H9 (cell line): ENCODE data around the gene SWSAP1. TPM values are rescaled to one million over a fixed set of nuclear protein-coding genes. Genes with fewer than 3 reads are reported as not detected.
A peak's percentile ranks its signal among the peaks of the same experiment; 100 is the strongest.

ENCODE experiments used
- DNase-seq: peaks from one replicate; pipeline ENCODE4 v3.0.0-alpha.2; 2017
- H2AFZ ChIP-seq: one replicate; pipeline ENCODE4 v1.6.1; 2013; ENCODE audit warnings: mild to moderate bottlenecking, low read length, control low read depth, moderate library complexity
- H2AK5ac ChIP-seq: 2 replicates; pipeline ENCODE4 v1.6.1; 2013; ENCODE audit warnings: low read length, control low read depth, mixed read lengths; ENCODE audit not compliant: insufficient read length
- H2BK120ac ChIP-seq: one replicate; pipeline ENCODE4 v1.6.1; 2013; ENCODE audit warnings: low read depth, mild to moderate bottlenecking, low read length, control low read depth, inconsistent platforms; ENCODE audit not compliant: poor library complexity, severe bottlenecking
- H2BK12ac ChIP-seq: 2 replicates; pipeline ENCODE4 v1.6.1; 2013; ENCODE audit warnings: low read length, control low read depth, mixed read lengths, low read depth; ENCODE audit not compliant: insufficient read length
- H2BK15ac ChIP-seq: 2 replicates; pipeline ENCODE4 v1.6.1; 2013; ENCODE audit warnings: low read depth, low read length, control low read depth
- H2BK20ac ChIP-seq: one replicate; pipeline ENCODE4 v1.6.1; 2013; ENCODE audit warnings: low read depth, mild to moderate bottlenecking, low read length, control low read depth, inconsistent platforms; ENCODE audit not compliant: poor library complexity, severe bottlenecking
- H2BK5ac ChIP-seq: 2 replicates; pipeline ENCODE4 v1.6.1; 2013; ENCODE audit warnings: low read length, control low read depth, mixed read lengths; ENCODE audit not compliant: insufficient read length
- H3K14ac ChIP-seq: 2 replicates; pipeline ENCODE4 v1.6.1; 2013; ENCODE audit warnings: low read length, control low read depth; ENCODE audit not compliant: insufficient read depth
- H3K18ac ChIP-seq: 2 replicates; pipeline ENCODE4 v1.6.1; 2013; ENCODE audit warnings: low read depth, mild to moderate bottlenecking, mixed read lengths, low read length, control low read depth; ENCODE audit not compliant: insufficient read length
- H3K23ac ChIP-seq: 2 replicates; pipeline ENCODE4 v1.6.1; 2013; ENCODE audit warnings: low read length, control low read depth, mixed read lengths, low read depth; ENCODE audit not compliant: insufficient read length
- H3K23me2 ChIP-seq: 2 replicates; pipeline ENCODE4 v1.6.1; 2013; ENCODE audit warnings: low read depth, mild to moderate bottlenecking, mixed read lengths, low read length, control low read depth; ENCODE audit not compliant: insufficient read length, poor library complexity, severe bottlenecking
- H3K27ac ChIP-seq: 2 replicates; pipeline ENCODE4 v1.5.1; 2013; ENCODE audit warnings: low read length, control low read depth, mixed read lengths, low read depth; ENCODE audit not compliant: insufficient read length
- H3K27me3 ChIP-seq: 2 replicates; pipeline ENCODE4 v1.6.1; 2013; ENCODE audit warnings: low read length, control low read depth, inconsistent platforms; ENCODE audit not compliant: insufficient read depth
- H3K4ac ChIP-seq: 2 replicates; pipeline ENCODE4 v1.6.1; 2013; ENCODE audit warnings: low read depth, mild to moderate bottlenecking, control low read depth, inconsistent platforms, low read length, moderate library complexity
- H3K4me1 ChIP-seq: 2 replicates; pipeline ENCODE4 v1.6.1; 2013; ENCODE audit warnings: low read length, control low read depth, inconsistent platforms; ENCODE audit not compliant: insufficient read depth
- H3K4me2 ChIP-seq: 2 replicates; pipeline ENCODE4 v1.6.1; 2013; ENCODE audit warnings: low read length, control low read depth, mixed read lengths; ENCODE audit not compliant: insufficient read length, insufficient read depth
- H3K56ac ChIP-seq: 2 replicates; pipeline ENCODE4 v1.6.1; 2013; ENCODE audit warnings: low read depth, mild to moderate bottlenecking, mixed read lengths, low read length, control low read depth; ENCODE audit not compliant: insufficient read length
- H3K79me1 ChIP-seq: 2 replicates; pipeline ENCODE4 v1.6.1; 2013; ENCODE audit warnings: low read depth, mild to moderate bottlenecking, moderate library complexity, low read length, control low read depth, inconsistent platforms; ENCODE audit not compliant: insufficient read depth, poor library complexity, severe bottlenecking
- H3K79me2 ChIP-seq: 2 replicates; pipeline ENCODE4 v1.6.1; 2013; ENCODE audit warnings: low read length, control low read depth, inconsistent platforms; ENCODE audit not compliant: insufficient read depth
- H3K9ac ChIP-seq: 2 replicates; pipeline ENCODE4 v1.6.1; 2013; ENCODE audit warnings: low read length, control low read depth, mixed read lengths; ENCODE audit not compliant: insufficient read length; ENCODE audit errors: extremely low read depth
- H3K9me3 ChIP-seq: one replicate; pipeline ENCODE4 v1.6.1; 2013; ENCODE audit warnings: low read depth, low read length, inconsistent platforms; ENCODE audit not compliant: control insufficient read depth
- H3T11ph ChIP-seq: one replicate; pipeline ENCODE4 v1.6.1; 2013; ENCODE audit warnings: mild to moderate bottlenecking, low read length, control low read depth, inconsistent platforms
- H4K20me1 ChIP-seq: one replicate; pipeline ENCODE4 v1.6.1; 2013; ENCODE audit not compliant: control insufficient read depth, insufficient read length, insufficient read depth
- H4K5ac ChIP-seq: 2 replicates; pipeline ENCODE4 v1.6.1; 2013; ENCODE audit warnings: low read depth, mild to moderate bottlenecking, mixed read lengths, low read length, control low read depth; ENCODE audit not compliant: insufficient read length
- H4K8ac ChIP-seq: replicated peaks from 2 replicates; pipeline ENCODE4 v1.6.1; 2013; ENCODE audit warnings: low read length, control low read depth, mixed read lengths, low read depth; ENCODE audit not compliant: insufficient read length
- H4K91ac ChIP-seq: 2 replicates; pipeline ENCODE4 v1.6.1; 2013; ENCODE audit warnings: low read depth, mild to moderate bottlenecking, moderate library complexity, mixed read lengths, low read length, control low read depth; ENCODE audit not compliant: insufficient read length
- H3K27ac Mint-ChIP-seq, 3 experiments: 2 replicates in 2 of 3; 3 replicates in 1 of 3; pipeline ENCODE4 v1.8.0; 2020 to 2021; ENCODE audit warnings: mixed read lengths in 3 of 3, mild to moderate bottlenecking in 1 of 3, moderate library complexity in 1 of 3
- H3K27me3 Mint-ChIP-seq: 2 replicates; pipeline ENCODE4 v1.8.0; 2021; ENCODE audit warnings: low read depth, mild to moderate bottlenecking, moderate library complexity, mixed read lengths
- H3K36me3 Mint-ChIP-seq, 3 experiments: 2 replicates in 2 of 3; 3 replicates in 1 of 3; pipeline ENCODE4 v1.8.0; 2020 to 2021; ENCODE audit warnings: low read depth in 3 of 3, mixed read lengths in 3 of 3; ENCODE audit not compliant: insufficient read depth in 1 of 3
- H3K4me1 Mint-ChIP-seq, 2 experiments: 2 replicates each; pipeline ENCODE4 v1.8.0; 2020; ENCODE audit warnings: mixed read lengths in 2 of 2
- H3K4me3 Mint-ChIP-seq, 2 experiments: 2 replicates in 1 of 2; 3 replicates in 1 of 2; pipeline ENCODE4 v1.8.0; 2020 to 2021; ENCODE audit warnings: mild to moderate bottlenecking in 2 of 2, mixed read lengths in 2 of 2, moderate library complexity in 1 of 2
- H3K9me3 Mint-ChIP-seq, 2 experiments: 2 replicates in 1 of 2; 3 replicates in 1 of 2; pipeline ENCODE4 v1.8.0; 2020; ENCODE audit warnings: mild to moderate bottlenecking in 2 of 2, mixed read lengths in 2 of 2, moderate library complexity in 1 of 2
- CTCF ChIP-seq: fragments of 200-600 bp; sonication (generic); conservative IDR thresholded peaks from 3 replicates; pipeline ENCODE4 v1.8.0; 2021; ENCODE audit warnings: antibody characterized with exemption, mild to moderate bottlenecking
- WGBS: extraction: QIAGEN DNeasy Blood & Tissue Kit; methylation state at CpG from one replicate; pipeline ENCODE4 v1.1.7; 2013; ENCODE audit warnings: missing lambda C conversion rate, low lambda C conversion rate, mixed read lengths; ENCODE audit not compliant: insufficient read length; ENCODE audit errors: extremely low coverage; 5-methylcytosine and 5-hydroxymethylcytosine counted together
- total RNA-seq: library from RNA; stranded (reverse); gene quantifications from 2 replicates; pipeline ENCODE4 v1.2.1, GENCODE V29; 2021

The SWSAP1 gene
- total RNA-seq, 1 experiment from 2014 or later: 3.8 TPM

DNA sequence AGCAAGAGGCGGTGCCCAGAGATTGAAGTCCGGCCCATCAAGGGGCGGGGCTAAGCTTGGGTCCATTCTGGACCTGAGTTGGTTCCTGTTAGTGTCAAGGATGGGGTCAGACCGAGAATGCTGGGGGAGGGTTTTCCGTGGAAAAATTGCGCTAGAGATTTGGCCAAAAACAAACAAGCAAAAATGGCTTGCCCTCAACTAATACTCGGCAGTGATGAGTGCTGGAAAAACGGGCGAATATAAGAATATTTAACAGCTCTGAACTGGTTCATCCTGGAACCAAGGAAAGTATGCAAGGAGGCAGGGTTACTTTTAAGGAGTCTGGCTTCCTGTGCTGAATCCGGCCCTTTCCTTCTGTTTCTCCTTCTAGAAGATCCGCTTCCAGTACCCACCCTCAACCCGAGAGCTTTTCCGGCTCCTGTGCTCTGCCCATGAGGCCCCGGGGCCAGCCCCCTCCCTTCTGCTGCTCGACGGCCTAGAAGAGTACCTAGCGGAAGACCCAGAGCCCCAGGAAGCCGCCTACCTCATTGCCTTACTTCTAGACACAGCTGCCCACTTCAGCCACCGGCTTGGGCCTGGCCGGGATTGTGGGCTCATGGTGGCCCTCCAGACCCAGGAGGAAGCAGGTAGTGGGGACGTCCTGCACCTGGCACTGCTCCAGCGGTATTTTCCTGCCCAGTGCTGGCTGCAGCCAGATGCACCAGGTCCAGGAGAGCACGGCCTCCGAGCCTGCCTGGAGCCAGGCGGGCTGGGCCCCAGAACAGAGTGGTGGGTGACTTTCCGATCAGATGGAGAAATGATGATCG lies 880 bp downstream of the SWSAP1 start:
- no peak for TF ChIP-seq CTCF
- no peak overlapping the region for H4K5ac ChIP-seq
- Mint-ChIP-seq H3K4me1 (peaks cover 11 to 25% of the 10 kb centered on the region in 2 experiments), H3K36me3 (peaks cover 4 to 27% (median 23%) of the 10 kb centered on the region in 3 experiments; a peak in 6 of 7 replicates), H3K27ac (no peak overlapping the region; a peak in 4 of 7 replicates), H3K4me3 (no peak overlapping the region; a peak in 1 of 5 replicates), H3K27me3 (no peaks in the 10 kb centered on the region), H3K9me3 (no peaks in the 10 kb centered on the region)
- no peak overlapping the region for H2BK12ac ChIP-seq
- H4K8ac ChIP-seq: no peak overlapping the region
- H3K27ac ChIP-seq: peak overlapping the region; percentile 22
- WGBS: no CpG with 5 or more reads among the region's 27 CpGs
- no peak overlapping the region for H3K56ac ChIP-seq
- no peaks in the 10 kb centered on the region for H3K79me1 ChIP-seq
- no peak overlapping the region for H2BK5ac ChIP-seq
- no peak overlapping the region for H2AK5ac ChIP-seq
- peak overlapping the region; percentile 44 for H3K18ac ChIP-seq
- H3K14ac ChIP-seq: no peak overlapping the region
- peak; percentile 82 for DNase-seq
- H3K4ac ChIP-seq: no peak overlapping the region
- no peaks in the 10 kb centered on the region for H3K4me1 ChIP-seq
- no peak overlapping the region for H2BK20ac ChIP-seq
- peak overlapping the region; percentile 69 for H3K4me2 ChIP-seq
- no peak overlapping the region for H2AFZ ChIP-seq
- no peaks in the 10 kb centered on the region for H3K23me2 ChIP-seq
- no peak overlapping the region for H2BK15ac ChIP-seq
- no peak overlapping the region for H2BK120ac ChIP-seq
- H4K20me1 ChIP-seq: peaks cover 4% of the 10 kb centered on the region
- no peak overlapping the region for H3T11ph ChIP-seq
- H3K9me3 ChIP-seq: no peaks in the 10 kb centered on the region
- H3K23ac ChIP-seq: no peak overlapping the region
- no peak overlapping the region for H4K91ac ChIP-seq
- H3K79me2 ChIP-seq: no peaks in the 10 kb centered on the region
- no peaks in the 10 kb centered on the region for H3K27me3 ChIP-seq
- peak overlapping the region; percentile 59 for H3K9ac ChIP-seq
